T-cell (primary cell): ENCODE measurements around the gene IFITM5. TPM values are rescaled to one million over a fixed set of nuclear protein-coding genes. Genes with fewer than 3 reads are reported as not detected.
"Not testable (repeated sequence)": the region's sequence is repeated elsewhere in the genome, so short reads cannot be mapped to it uniquely, and the experiment has no call there.

Experiments
- ATAC-seq, 4 experiments: fragments of 200-7000 bp in 3 of 4; fragments of 150-1000 bp in 1 of 4; cut with Tn5 transposase; replicated peaks in 1 of 4; 1 replicate in 3 of 4; 2 replicates in 1 of 4; pipeline ENCODE4 v1.10.0; 2021; ENCODE audit warnings: moderate library complexity in 3 of 4, mild to moderate bottlenecking in 2 of 4, moderate number of reproducible peaks in 1 of 4
- CTCF ChIA-PET, 2 donors: fragments of 300-600 bp; sonication (Branson Sonifier 250); formaldehyde crosslinking; loops; one replicate each; lab custom pipeline; 2022; ENCODE audit warnings: antibody characterized with exemption in 2 of 2; lab: Charles Lee
- POLR2A ChIA-PET, 2 donors: fragments of 300-600 bp; sonication (Branson Sonifier 250); formaldehyde crosslinking; loops; one replicate each; lab custom pipeline; 2022; ENCODE audit warnings: antibody characterized with exemption in 2 of 2; lab: Charles Lee
- DNase-seq, 35 experiments: peaks; one replicate each; pipeline versions ENCODE4 v3.0.0 to v3.0.0-alpha.2; 2013 to 2023
- H3K27ac ChIP-seq: one replicate; pipeline ENCODE4 v1.5.1; 2013; ENCODE audit warnings: low read length
- H3K27me3 ChIP-seq, 2 experiments: replicated peaks in 1 of 2; 1 replicate in 1 of 2; 2 replicates in 1 of 2; pipeline versions ENCODE4 v1.6.1 to v1.7.0; 2013; ENCODE audit warnings: low read length in 1 of 2, mixed read lengths in 1 of 2; ENCODE audit not compliant: control insufficient read depth in 2 of 2, insufficient read depth in 2 of 2; ENCODE audit errors: extremely low read depth in 1 of 2
- H3K36me3 ChIP-seq, 2 donors: 1 replicate in 1 of 2; 2 replicates in 1 of 2; pipeline versions ENCODE4 v1.6.1 to v1.7.0; 2013; ENCODE audit warnings: low read length in 1 of 2; ENCODE audit not compliant: control insufficient read depth in 2 of 2, insufficient read depth in 1 of 2; ENCODE audit errors: extremely low read depth in 1 of 2
- H3K4me1 ChIP-seq, 2 experiments: 1 replicate in 1 of 2; 2 replicates in 1 of 2; pipeline versions ENCODE4 v1.6.1 to v1.7.0; 2013; ENCODE audit warnings: low read length in 2 of 2, mixed read lengths in 1 of 2; ENCODE audit not compliant: insufficient read depth in 2 of 2, control insufficient read depth in 1 of 2; ENCODE audit errors: extremely low read depth in 1 of 2
- H3K4me3 ChIP-seq, 2 donors: 1 replicate in 1 of 2; 2 replicates in 1 of 2; pipeline versions ENCODE4 v1.5.1 to v1.7.0; 2013; ENCODE audit warnings: mild to moderate bottlenecking in 2 of 2, low read length in 1 of 2, moderate library complexity in 1 of 2; ENCODE audit not compliant: control insufficient read depth in 1 of 2; ENCODE audit errors: extremely low read depth in 1 of 2
- H3K9me3 ChIP-seq: 2 replicates; pipeline ENCODE4 v1.7.0; 2013
- H3K27ac Mint-ChIP-seq, 2 donors: one replicate each; pipeline ENCODE4 v1.8.0; 2020 to 2021; ENCODE audit warnings: mild to moderate bottlenecking in 2 of 2, mixed read lengths in 2 of 2
- H3K27me3 Mint-ChIP-seq, 2 donors: one replicate each; pipeline ENCODE4 v1.8.0; 2021 to 2022; ENCODE audit warnings: mixed read lengths in 2 of 2
- H3K36me3 Mint-ChIP-seq: one replicate; pipeline ENCODE4 v1.8.0; 2021; ENCODE audit warnings: mixed read lengths
- H3K4me1 Mint-ChIP-seq, 3 donors: one replicate each; pipeline ENCODE4 v1.8.0; 2020 to 2022; ENCODE audit warnings: mixed read lengths in 3 of 3, mild to moderate bottlenecking in 1 of 3
- H3K4me3 Mint-ChIP-seq, 3 donors: one replicate each; pipeline ENCODE4 v1.8.0; 2020 to 2022; ENCODE audit warnings: mild to moderate bottlenecking in 3 of 3, mixed read lengths in 3 of 3, moderate library complexity in 3 of 3
- H3K9me3 Mint-ChIP-seq, 3 donors: one replicate each; pipeline ENCODE4 v1.8.0; 2020 to 2022; ENCODE audit warnings: mixed read lengths in 3 of 3
- WGBS: methylation state at CpG from one replicate; pipeline ENCODE4 v1.1.5; 2013; ENCODE audit warnings: missing lambda C conversion rate; ENCODE audit not compliant: insufficient coverage; 5-methylcytosine and 5-hydroxymethylcytosine counted together
- total RNA-seq, 35 experiments: library from RNA in 6 of 35; stranded (reverse) in 6 of 35; fragments of 120-200 nt in 1 of 35; gene quantifications; one replicate each; pipeline versions ENCODE4 v1.2.1 to v1.2.4 and lab custom pipeline; 2013 to 2026

IFITM5 gene
- total RNA-seq, 5 donors from 2014 or later (not counting 1 experiment from before 2014, with no cell fraction given): not detected

- H3K27ac Mint-ChIP-seq, POLR2A ChIA-PET, H3K4me3 ChIP-seq, H3K27me3 Mint-ChIP-seq, ATAC-seq, H3K36me3 Mint-ChIP-seq, CTCF ChIA-PET, H3K27me3 ChIP-seq, H3K27ac ChIP-seq, H3K4me3 Mint-ChIP-seq, H3K9me3 ChIP-seq, DNase-seq, H3K9me3 Mint-ChIP-seq, H3K36me3 ChIP-seq: not testable (repeated sequence)
- WGBS: 94% methylated on average over 10 of the region's 17 CpGs
- H3K4me1 Mint-ChIP-seq: peaks cover 52 to 62% (median 56%) of the 10 kb centered on the region in 3 donors
- peaks cover 28 to 48% of the 10 kb centered on the region in 2 experiments for H3K4me1 ChIP-seq
Measured at GRCh38 chr11:333616-334263, 34.4 kb upstream of the IFITM5 start.

GRCh38 chr11:332651-333480 is 33.5 kb upstream of the IFITM5 start:
- DNase-seq: no peak
- Histone ChIP-seq H3K27ac (no peak overlapping the region), H3K9me3 (no peaks in the 10 kb centered on the region), H3K36me3 (no peaks in the 10 kb centered on the region), H3K4me3 (no peak overlapping the region), H3K27me3 (no peaks in the 10 kb centered on the region), H3K4me1 (peaks cover 32 to 52% of the 10 kb centered on the region in 2 experiments)
- Mint-ChIP-seq H3K27me3 (no peaks in the 10 kb centered on the region), H3K4me3 (peak overlapping the region in 1 of 3 donors; percentile 70), H3K9me3 (no peaks in the 10 kb centered on the region), H3K27ac (peak overlapping the region in 1 of 2 donors; percentile 55), H3K36me3 (no peaks in the 10 kb centered on the region), H3K4me1 (peaks cover 52 to 62% (median 60%) of the 10 kb centered on the region in 3 donors)
- ATAC-seq: no peak
- WGBS: 74% methylated on average over 17 of the region's 23 CpGs
- ChIA-PET CTCF (no interaction called here), POLR2A (no interaction called here)

- Histone ChIP-seq H3K27me3 (no peaks in the 10 kb centered on the region), H3K36me3 (no peaks in the 10 kb centered on the region), H3K4me1 (peaks cover 30 to 53% of the 10 kb centered on the region in 2 experiments), H3K27ac (no peak overlapping the region), H3K4me3 (no peak overlapping the region), H3K9me3 (no peaks in the 10 kb centered on the region)
- no peaks in the 10 kb centered on the region for H3K9me3 Mint-ChIP-seq
- peak overlapping the region; percentile 31 to 70 (median 45) for H3K4me3 Mint-ChIP-seq
- ChIA-PET POLR2A (interaction anchor here in 1 of 2 donors (0.7 kb wide), 1 partner anchor 10 kb away, joined by 4 read pairs; no protein-coding TSS in a partner anchor), CTCF (no interaction called here)
- 68% methylated on average over 16 of the region's 19 CpGs for WGBS
- ATAC-seq (no peak), DNase-seq (no peak)
- H3K27me3 Mint-ChIP-seq: no peaks in the 10 kb centered on the region
- peaks cover 59 to 67% (median 61%) of the 10 kb centered on the region in 3 donors for H3K4me1 Mint-ChIP-seq
- peak overlapping the region; percentile 31 to 61 for H3K27ac Mint-ChIP-seq
- H3K36me3 Mint-ChIP-seq: no peaks in the 10 kb centered on the region
Measured at GRCh38 chr11:331358-332060, 32.2 kb upstream of the IFITM5 start.

- WGBS: 30% methylated on average over 31 of the region's 34 CpGs
- DNase-seq: peak in 1 of 35 experiments; percentile 40
Measured at GRCh38 chr11:330694-331357, 31.5 kb upstream of the IFITM5 start.

GRCh38 chr11:330307-330693 is 31.0 kb upstream of the IFITM5 start:
- CTCF ChIA-PET: interaction anchor here in 1 of 2 donors (1.8 kb wide), 1 partner anchor 10 kb away, joined by 4 read pairs; no protein-coding TSS in a partner anchor
- no peaks in the 10 kb centered on the region for H3K36me3 ChIP-seq
- no peaks in the 10 kb centered on the region for H3K27me3 ChIP-seq
- ATAC-seq: no peak
- Mint-ChIP-seq H3K4me3 (peak overlapping the region in 1 of 3 donors; percentile 70), H3K27me3 (no peaks in the 10 kb centered on the region), H3K27ac (peak overlapping the region in 1 of 2 donors; percentile 88), H3K36me3 (no peaks in the 10 kb centered on the region), H3K9me3 (no peaks in the 10 kb centered on the region), H3K4me1 (peaks cover 58 to 68% (median 61%) of the 10 kb centered on the region in 3 donors)
- no peaks in the 10 kb centered on the region for H3K9me3 ChIP-seq
- WGBS: 83% methylated on average over 9 of the region's 14 CpGs
- POLR2A ChIA-PET: no interaction called here
- no peak for DNase-seq
- no peak overlapping the region for H3K27ac ChIP-seq
- H3K4me1 ChIP-seq: peaks cover 35 to 63% of the 10 kb centered on the region in 2 experiments
- no peak overlapping the region for H3K4me3 ChIP-seq

More at GRCh38 chr11:330694-331357, 31.5 kb upstream of the IFITM5 start:
- Histone ChIP-seq H3K4me1 (peaks cover 31 to 57% of the 10 kb centered on the region in 2 experiments), H3K4me3 (no peak overlapping the region), H3K27ac (no peak overlapping the region), H3K36me3 (no peaks in the 10 kb centered on the region), H3K9me3 (no peaks in the 10 kb centered on the region), H3K27me3 (no peaks in the 10 kb centered on the region)
- ATAC-seq: peak in 2 of 4 experiments; percentile 13 to 18
- Mint-ChIP-seq H3K27me3 (no peaks in the 10 kb centered on the region), H3K27ac (peak overlapping the region; percentile 31 to 61), H3K4me1 (peaks cover 59 to 67% (median 61%) of the 10 kb centered on the region in 3 donors), H3K36me3 (no peaks in the 10 kb centered on the region), H3K4me3 (peak overlapping the region; percentile 31 to 70 (median 45)), H3K9me3 (no peaks in the 10 kb centered on the region)
- ChIA-PET CTCF (interaction anchor here in 1 of 2 donors (1.8 kb wide), 1 partner anchor 9 kb away, joined by 4 read pairs; no protein-coding TSS in a partner anchor), POLR2A (interaction anchor here in 1 of 2 donors (0.7 kb wide), 1 partner anchor 10 kb away, joined by 4 read pairs; no protein-coding TSS in a partner anchor)
